ENCODE data around the gene SDHC.
"Not testable (repeated sequence)": the region's sequence is repeated elsewhere in the genome, so short reads cannot be mapped to it uniquely, and the experiment has no call there.

The SDHC gene

DNA sequence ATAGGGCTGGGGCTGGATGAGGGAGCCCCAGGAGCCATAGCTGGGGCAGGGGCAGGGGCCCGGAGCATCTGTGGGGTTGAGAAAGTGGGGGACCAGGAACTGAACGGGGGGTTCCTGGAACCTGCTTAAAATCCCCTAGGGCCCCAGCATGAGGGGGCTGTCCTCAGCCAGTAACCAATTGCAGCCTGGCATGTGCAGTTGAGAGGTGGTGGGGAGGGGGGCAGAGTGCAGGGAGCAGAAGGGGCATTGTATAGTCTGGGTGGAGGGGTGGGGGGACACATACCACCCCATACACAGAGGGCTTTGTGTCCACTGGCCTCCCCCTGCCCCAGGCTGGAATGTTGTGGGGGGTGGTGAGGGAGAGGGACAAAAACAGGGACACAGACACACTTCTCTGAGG, 4.3 kb upstream of the SDHC start, which contains the start of gene MPZ:
TSS of gene MPZ (minus strand) at position 101 of the 400 bp plus-strand sequence. CDS start at position 38, 63 bp downstream.
- in situ Hi-C loops (cut with MboI; ENCODE audit: low sequenced_read_pairs) = no loop called here

DNA sequence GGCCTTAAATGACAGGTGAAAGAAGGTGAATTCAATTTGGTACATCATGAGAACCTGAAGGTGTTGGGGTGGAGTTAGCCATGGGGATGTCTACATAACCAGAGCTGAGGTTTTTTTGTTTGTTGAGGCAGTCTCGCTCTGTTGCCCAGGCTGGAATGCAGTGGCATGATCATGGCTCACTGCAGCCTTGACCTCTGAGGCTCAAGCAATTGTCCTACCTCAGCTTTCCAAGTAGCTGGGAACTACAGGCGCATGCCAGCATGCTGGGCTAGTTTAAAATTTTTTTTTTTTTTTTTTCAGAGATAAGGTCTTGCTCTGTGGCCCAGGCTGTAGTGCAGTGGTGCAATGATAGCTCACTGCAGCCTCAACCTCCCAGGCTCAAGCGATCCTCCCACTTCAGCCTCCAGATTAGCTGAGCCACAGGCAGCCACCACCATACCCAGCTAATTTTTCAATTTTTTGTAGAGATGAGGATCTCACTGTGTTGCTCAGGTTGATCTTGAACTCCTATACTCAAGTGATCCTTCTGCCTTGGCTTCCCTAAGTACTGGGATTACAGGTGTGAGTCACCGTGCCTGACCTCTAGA, 2.5 kb upstream of the SDHC start:
- in situ Hi-C loops (cut with MboI; ENCODE audit: low sequenced_read_pairs) = no loop called here

DNA sequence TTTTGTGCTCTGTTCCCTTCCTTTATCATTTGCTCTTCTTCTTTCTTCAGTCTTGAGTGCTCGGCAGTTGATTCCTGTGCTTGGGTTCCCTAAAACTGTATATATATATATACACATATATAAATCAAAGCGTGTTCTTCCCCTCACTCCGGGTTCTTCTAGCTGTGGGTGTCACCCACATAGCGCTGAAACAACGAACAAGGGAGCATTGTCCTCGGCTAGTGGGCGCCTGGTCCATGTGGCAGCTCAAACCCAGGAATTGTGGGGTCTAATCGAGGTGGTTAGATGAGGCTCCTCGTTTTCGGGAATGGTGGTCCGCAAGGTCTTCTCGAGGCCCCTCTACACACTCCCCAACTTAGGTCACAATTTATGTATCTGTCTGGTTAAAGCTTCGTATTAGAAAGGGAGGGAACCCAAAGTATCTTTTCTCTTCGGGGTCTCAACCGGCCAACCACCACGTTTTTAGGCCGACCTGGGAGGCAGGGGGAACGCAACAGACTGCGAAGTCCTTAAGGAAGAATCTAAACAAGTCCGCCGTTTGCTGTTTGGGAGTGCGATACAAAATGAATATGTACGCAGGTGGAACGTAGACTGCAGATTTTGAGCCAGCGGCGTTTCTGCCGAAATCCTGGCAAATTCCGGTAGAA, 504 bp upstream of the SDHC start:
- in situ Hi-C loops (cut with MboI; ENCODE audit: low sequenced_read_pairs) = no loop called here

DNA sequence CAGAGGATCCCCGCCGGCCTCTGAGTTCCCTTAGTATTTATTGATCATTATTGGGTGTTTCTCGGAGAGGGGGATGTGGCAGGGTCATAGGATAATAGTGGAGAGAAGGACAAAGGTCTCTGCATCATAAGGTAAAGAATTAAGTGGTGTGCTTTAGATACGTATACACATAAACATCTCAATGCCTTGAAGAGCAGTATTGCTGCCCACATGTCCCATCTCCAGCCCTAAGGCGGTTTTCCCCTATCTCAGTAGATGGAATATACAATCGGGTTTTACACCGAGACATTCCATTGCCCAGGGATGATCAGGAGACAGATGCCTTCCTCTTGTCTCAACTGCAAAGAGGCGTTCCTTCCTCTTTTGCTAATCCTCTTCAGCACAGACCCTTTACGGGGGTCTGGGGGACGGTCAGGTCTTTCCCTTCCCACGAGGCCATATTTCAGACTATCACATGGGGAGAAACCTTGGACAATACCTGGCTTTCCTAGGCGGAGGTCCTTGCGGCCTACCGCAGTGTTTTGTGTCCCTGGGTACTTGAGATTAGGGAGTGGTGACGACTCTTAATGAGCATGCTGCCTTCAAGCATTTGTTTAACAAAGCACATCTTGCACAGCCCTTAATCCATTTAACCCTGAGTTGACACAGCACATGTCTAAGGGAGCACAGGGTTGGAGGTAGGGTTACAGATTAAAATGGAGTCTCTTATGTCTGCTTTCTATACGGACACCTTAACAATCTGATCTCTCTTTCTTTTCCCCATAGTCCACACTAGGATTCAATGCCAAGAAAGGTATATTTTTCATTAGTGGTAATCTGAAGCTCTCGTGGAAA, 1.9 kb downstream of the SDHC start:
- in situ Hi-C loops (cut with MboI; ENCODE audit: low sequenced_read_pairs) = not testable (repeated sequence)

DNA sequence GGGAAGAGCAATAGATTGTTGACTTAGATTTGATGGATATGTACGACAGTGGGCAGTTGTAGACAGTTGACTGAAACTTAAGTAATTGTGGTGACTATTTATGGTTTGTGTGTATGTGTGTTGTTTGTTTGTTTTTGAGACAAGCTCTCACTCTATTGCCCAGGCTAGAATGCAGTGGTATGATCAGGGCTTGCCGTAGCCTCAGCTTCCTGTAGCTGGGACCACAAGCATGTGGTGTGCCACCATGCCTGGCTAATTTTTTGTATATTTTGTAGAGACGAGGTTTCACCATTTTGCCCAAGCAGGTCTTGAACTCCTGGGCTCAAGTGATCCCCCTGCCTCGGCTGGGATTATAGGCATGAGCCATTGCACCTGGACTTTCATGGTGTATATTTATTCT, 9.8 kb downstream of the SDHC start:
- in situ Hi-C loops (cut with MboI; ENCODE audit: low sequenced_read_pairs) = no loop called here

DNA sequence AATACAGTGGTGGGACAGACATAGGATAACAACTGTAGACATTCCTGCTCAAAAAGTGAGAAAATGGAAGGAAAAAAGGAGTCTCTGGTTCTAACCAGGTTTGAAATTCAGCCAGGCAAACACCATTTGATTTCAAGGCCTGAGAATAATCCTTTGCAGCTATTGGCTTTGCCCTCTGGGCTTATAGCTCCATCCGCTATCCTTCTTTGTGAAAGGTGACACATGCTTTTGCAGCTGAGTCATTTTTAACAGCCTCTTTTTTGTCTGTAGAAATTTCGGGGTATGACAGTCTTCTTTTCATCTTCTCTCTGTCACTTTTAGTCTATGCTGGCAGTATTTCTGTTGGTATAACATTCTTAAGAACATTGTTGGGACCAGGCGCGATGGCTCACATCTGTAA, 16.2 kb downstream of the SDHC start:
- in situ Hi-C loops (cut with MboI; ENCODE audit: low sequenced_read_pairs) = no loop called here

DNA sequence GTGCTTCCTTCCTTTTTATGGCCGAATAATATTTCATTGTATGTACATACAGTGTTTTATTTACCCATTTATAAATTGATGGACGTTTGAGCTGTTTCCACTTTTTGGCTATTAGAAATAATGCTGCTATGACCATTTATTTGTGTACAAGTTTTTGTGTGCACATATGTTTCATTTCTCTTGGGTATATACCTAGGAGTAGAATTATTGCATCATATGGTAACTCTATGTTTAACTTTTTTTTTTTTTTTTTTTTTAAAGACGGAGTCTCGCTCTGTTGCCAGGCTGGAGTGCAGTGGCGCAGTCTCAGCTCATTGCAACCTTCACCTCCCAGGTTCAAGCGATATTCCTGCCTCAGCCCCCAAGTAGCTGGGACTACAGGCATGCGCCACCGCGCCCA, 19.0 kb downstream of the SDHC start:
- in situ Hi-C loops (cut with MboI; ENCODE audit: low sequenced_read_pairs) = no loop called here

DNA sequence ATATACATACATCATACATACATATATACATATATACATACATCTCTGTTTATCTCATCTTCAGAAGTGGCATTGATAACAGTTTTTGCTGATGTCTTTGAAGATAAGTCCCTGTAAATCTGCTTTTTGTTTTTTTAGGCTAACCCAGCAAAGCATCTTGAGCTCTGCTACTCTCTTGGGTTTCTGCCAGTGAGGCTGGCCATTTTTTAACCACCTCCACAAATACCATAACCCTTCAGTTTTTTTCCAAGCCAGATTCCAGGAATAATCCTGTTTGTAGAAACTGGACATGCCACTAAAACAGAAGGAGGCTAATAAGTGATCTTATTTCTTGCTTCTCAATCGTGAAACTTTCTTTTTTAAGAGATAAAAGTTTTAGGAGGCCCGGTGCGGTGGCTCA, 21.6 kb downstream of the SDHC start:
- in situ Hi-C loops (cut with MboI; ENCODE audit: low sequenced_read_pairs) = no loop called here

DNA sequence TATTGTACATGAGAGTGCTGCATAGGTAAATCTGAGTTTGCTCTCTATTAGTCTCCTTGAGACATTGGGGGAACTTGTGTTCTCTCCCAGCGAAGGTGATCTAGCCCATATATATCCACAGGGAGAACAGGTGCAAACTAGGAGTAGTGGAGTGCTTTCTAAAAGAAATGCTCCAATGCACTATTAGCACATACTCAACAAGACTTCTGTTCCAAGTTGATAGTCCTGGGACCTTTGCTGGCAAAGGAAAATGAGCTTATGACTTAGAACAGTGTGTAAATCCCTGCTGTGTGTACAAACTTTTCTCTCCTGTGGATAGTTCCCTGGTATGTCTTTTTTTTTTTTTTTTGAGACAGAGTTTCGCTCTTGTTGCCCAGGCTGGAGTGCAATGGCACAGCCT, 28.0 kb downstream of the SDHC start:
- in situ Hi-C loops (cut with MboI; ENCODE audit: low sequenced_read_pairs) = no loop called here

DNA sequence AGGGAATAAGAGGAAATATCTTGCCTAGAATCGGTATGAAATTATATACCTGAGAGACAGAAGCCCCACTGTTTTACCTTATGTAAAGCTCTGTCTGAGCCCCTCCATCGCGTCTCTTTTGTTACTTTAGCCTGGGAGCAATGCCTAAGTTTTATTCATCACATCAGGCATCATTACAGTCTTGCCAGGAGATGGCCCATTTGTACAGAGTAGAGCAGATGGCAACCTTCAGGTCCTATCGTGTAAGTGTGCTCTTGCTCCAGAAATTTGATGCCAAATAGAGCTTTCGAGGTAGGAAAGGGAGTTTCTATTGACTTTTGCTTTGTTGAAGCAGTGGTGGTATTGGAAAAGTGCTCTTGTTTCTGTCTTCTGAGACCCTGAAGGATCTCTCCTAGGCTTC, 28.6 kb downstream of the SDHC start:
- in situ Hi-C loops (cut with MboI; ENCODE audit: low sequenced_read_pairs) = no loop called here

DNA sequence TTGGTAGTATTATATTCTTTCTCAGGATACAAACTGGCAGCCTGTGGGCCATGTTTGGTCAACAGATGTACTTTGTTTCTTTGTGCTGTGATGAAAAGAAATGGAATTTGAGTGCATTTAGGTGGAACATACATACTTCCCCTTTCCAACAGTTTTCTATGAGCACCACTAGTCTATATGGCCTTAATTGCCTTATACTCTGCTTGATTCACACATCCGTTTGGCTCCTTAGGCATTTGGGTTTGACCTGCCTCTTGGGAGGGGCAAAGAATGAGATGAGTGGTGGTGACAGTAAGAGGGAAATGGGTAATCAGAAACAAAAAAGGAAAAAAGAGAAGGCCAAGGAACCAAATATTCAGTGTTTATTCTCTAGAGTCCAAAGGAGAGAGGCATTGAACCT, 36.5 kb downstream of the SDHC start:
- in situ Hi-C loops (cut with MboI; ENCODE audit: low sequenced_read_pairs) = no loop called here

DNA sequence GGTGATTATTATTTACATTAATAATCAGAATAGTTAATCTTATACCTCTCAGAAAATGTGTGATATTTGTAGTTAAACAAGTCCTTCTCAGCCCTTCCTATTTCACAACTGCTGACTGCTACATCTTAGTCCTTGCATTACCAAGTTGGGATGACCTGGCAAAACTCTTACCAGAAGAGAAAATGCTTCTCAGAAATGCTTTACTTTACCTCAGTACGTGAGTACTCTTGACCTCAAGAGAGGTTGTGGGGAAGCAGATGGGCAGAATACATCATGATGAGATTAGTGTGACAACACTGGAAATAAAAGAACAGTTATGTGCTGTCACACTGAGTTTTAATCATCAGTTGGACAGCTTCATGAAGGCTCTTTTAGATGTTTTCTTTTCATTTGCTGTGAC, 37.3 kb downstream of the SDHC start:
- in situ Hi-C loops (cut with MboI; ENCODE audit: low sequenced_read_pairs) = no loop called here

DNA sequence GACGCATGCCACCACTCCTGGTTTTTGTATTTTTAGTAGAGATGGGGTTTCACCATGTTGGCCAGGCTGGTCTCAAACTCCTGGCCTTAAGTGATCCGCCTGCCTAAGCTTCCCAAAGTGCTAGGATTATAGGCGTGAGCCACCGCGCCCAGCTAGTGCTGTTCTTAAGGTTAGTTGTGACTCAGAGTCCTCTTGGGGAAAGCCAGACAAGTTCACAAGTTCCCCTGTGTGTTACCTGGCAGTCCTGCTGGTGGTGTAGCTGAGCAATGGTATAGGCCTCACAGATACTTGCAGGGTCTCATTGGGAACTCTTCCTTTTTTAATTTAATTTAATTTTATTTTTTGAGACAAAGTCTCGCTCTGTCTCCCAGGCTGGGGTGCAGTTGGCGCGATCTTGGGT, 42.9 kb downstream of the SDHC start:
- in situ Hi-C loops (cut with MboI; ENCODE audit: low sequenced_read_pairs) = no loop called here

DNA sequence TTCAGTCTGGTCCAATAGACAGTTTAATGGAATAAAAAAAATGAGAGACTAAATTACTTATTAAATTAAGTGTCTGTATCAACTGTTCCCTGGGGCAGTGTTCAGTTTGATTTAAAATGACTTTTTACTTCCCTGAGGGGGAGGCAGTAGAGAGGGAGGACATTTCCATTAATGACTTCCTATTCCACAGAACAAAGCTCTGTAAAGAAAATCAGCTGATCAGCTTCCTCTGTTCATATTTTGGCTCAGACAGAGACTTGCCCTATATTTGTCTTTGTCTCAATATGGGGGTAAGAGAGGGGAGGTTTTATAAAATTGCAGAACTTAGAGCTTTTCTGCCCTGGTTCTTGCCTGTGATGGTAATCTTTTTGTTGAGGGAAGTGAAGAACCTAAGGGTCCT, 45.1 kb downstream of the SDHC start:
- in situ Hi-C loops (cut with MboI; ENCODE audit: low sequenced_read_pairs) = no loop called here

DNA sequence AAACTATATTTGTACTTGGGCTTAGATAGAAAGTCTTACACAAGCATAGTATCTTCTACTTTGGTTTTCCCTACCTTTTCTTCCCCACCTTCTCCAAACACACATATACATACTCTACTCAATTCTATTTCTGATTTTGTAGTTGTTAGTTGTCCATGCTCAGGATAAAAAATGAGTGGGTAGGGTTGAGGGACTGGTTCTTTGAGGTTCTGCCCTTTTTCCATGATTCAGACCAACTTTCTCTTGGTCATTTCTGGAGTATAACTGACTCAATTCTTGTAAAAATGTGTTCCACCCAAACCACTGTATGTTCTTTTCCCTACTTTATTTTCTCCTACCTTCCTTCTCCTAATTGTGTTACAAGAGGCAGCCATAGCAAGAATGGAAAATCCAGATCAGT, 50.2 kb downstream of the SDHC start:
- in situ Hi-C loops (cut with MboI; ENCODE audit: low sequenced_read_pairs) = no loop called here

DNA sequence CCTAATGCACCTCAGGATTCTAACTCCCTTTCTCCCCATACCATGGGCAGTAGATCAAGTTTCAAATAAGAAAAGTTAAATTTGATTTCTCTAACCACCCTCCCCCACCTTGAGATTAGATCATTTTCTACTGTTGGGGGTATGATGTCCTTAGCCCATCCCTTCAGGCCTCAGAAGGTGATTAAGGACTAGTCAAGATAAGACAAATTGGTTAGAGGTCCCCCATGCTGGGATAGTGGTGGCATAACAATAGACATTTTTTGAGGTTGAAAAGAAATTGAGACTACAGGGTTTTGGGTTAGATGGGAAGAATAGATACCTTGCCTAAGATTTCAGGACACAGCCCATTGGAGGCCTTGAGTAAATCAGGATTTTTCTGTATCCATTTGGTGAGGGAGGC, 51.0 kb downstream of the SDHC start:
- in situ Hi-C loops (cut with MboI; ENCODE audit: low sequenced_read_pairs) = no loop called here

DNA sequence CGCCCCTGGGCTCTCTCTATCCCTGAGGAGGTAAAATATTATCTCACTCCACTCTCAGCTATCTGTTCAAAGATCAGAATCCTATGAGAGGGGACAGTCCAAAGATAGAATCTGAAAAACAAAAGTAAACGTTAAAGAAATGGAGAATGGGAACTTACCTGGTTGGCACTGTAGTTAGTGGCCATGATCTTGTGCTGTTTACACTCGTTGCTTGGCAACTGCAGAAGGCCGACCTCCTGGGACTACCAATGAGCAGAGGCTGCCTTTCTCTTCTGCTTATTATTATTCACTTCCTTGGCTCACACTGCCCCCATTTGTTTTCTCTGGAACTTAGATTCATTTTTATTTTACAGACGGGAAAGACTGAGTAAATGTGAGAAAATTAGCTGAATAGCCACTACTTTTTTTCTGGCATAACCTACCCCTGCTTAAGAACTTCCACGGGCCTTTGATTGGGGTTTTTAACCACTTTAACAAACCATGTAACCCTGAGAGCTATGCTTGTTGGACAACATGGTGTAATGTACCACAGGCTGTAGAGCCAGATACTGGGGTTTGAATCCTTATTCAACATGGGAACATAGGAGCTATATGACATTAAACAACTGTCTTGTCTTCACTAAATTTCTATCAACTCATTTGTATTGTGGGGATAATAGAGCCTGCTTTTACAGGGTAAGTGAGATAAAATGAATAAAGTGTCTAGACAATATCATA, 53.7 kb downstream of the SDHC start, which contains the start of gene CFAP126:
TSS of gene CFAP126 (minus strand) at position 193 of the 717 bp plus-strand sequence. CDS start at position 185, 8 bp downstream.
- in situ Hi-C loops (cut with MboI; ENCODE audit: low sequenced_read_pairs) = no loop called here

DNA sequence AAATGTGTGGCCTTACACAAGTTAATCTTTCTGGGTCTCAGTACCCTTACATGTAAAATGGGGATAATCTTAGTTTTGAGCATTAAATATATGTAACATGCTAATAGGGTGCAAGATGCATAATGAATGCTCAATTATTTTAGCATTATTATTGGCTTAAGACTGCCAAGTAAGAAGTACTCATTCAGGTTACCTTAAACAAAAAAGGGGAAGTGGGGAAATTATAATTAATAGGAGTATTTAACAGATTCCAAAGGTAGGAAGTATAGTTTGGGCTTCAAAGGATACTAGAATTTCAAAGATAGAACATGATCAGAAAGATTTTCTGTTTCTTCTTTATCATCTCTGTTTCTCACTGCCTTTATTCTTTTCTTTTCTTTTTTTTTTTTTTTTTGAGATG, 59.3 kb downstream of the SDHC start:
- in situ Hi-C loops (cut with MboI; ENCODE audit: low sequenced_read_pairs) = no loop called here

DNA sequence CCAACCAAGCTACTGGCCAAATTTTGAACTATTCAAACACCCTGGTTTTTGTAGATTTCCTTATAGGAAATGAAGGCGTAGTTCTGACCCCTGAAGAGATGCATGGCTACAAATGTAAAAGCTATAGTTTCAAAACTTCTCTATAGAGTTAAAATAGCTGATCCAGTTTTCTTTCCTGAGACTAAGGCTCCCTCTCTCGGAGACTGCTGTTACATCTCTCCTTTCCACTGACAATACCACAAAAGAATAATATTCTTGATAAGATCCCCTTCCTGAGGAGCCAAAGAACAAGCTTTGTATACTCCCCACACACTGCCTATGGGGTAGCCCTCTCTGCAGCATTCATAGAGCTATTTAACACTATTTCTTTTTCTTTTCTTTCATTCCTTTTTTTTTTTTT, 60.2 kb downstream of the SDHC start:
- in situ Hi-C loops (cut with MboI; ENCODE audit: low sequenced_read_pairs) = no loop called here

DNA sequence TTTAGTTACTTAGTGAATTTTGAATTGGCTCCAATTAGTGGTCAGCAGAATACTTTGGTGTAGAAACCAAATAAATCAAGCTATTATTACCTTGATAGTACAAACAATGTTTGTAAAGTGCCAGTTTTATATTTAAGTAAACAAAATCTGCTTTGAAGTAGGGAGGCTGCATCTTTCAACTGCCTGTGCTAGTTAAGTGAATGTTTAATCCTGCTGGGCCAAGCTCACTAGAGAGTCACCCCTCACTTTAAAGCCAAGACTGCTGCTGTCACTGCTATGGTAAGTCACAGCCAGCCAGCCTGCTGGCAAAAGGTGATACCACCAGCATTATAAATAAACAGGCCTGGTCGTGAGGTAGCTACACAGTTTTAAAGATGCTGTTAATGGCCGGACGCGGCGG, 63.8 kb downstream of the SDHC start:
- in situ Hi-C loops (cut with MboI; ENCODE audit: low sequenced_read_pairs) = no loop called here

DNA sequence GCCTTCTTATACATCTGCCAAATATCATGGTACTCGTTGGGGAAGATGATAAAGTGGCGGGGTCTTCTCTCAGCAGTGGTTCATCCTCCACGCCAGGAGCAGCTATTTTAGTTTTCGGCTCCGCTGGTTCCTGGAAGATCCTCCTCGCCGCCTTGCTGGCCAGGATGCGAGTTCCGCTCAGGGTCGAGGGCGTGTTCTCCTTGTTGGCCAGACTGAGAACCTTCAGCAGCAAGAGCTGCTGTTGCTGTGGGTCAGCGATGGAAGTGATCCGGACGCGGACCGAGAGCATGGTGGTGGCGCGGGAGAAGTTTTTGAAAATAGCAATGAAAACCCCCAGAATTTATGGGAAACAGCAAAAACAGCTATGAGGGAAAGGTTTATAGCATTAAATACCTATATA, 64.9 kb downstream of the SDHC start:
- in situ Hi-C loops (cut with MboI; ENCODE audit: low sequenced_read_pairs) = no loop called here

Measured in hTERT RPE-1 (cell line).